LNCaP clone FGC (cell line): ENCODE results near the gene CSF3.
"Not testable (repeated sequence)": the region's sequence is repeated elsewhere in the genome, so short reads cannot be mapped to it uniquely, and the experiment has no call there.

ENCODE experiments used
- DNase-seq: peaks from one replicate; pipeline ENCODE4 v3.0.0-alpha.2; 2011; ENCODE audit warnings: low read depth
- H3K4me3 ChIP-seq: 2 replicates; pipeline ENCODE4 v1.5.1; 2011; ENCODE audit warnings: mild to moderate bottlenecking, low read depth, low read length, control low read depth
- TF ChIP-seq, protein P1 (sequence below): IDR thresholded peaks from 2 replicates; pipeline ENCODE4 v1.5.1; 2012; ENCODE audit warnings: mild to moderate bottlenecking; ENCODE audit not compliant: control insufficient read depth, insufficient read depth; ENCODE audit errors: extremely low read depth

Gene CSF3

DNA sequence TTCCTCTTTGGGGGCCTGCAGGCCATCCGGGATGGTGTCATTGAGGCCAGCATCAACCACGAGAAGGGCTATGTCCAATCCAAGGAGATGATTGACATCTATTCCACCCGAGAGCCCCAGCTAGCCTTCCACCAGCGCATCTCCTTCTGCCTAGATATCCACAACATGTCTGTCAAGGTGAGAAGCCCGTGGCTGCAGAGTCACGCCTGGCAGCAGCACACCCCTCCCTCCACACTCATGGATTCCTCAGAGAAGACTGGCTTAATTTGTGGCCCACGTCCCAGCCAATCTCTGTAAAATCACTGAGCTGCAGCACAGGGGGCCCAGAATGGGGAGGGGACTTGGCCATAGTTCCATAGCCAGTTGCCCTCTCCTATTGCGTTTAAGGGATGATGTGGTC, 19.1 kb upstream of the CSF3 start:
- no peak overlapping the region for H3K4me3 ChIP-seq
- no peak for DNase-seq
- TF ChIP-seq, protein P1, sequence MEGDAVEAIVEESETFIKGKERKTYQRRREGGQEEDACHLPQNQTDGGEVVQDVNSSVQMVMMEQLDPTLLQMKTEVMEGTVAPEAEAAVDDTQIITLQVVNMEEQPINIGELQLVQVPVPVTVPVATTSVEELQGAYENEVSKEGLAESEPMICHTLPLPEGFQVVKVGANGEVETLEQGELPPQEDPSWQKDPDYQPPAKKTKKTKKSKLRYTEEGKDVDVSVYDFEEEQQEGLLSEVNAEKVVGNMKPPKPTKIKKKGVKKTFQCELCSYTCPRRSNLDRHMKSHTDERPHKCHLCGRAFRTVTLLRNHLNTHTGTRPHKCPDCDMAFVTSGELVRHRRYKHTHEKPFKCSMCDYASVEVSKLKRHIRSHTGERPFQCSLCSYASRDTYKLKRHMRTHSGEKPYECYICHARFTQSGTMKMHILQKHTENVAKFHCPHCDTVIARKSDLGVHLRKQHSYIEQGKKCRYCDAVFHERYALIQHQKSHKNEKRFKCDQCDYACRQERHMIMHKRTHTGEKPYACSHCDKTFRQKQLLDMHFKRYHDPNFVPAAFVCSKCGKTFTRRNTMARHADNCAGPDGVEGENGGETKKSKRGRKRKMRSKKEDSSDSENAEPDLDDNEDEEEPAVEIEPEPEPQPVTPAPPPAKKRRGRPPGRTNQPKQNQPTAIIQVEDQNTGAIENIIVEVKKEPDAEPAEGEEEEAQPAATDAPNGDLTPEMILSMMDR = no peak

GRCh38 chr17:39996800-39997199, 18.4 kb upstream of the CSF3 start:
- DNase-seq = no peak
- TF ChIP-seq, protein P1 = no peak

GRCh38 chr17:39997543-39997942, 17.7 kb upstream of the CSF3 start:
- DNase-seq = no peak
- TF ChIP-seq, protein P1 = no peak
- no peak overlapping the region for H3K4me3 ChIP-seq

More at GRCh38 chr17:39996800-39997199, 18.4 kb upstream of the CSF3 start:
- no peak overlapping the region for H3K4me3 ChIP-seq

DNA sequence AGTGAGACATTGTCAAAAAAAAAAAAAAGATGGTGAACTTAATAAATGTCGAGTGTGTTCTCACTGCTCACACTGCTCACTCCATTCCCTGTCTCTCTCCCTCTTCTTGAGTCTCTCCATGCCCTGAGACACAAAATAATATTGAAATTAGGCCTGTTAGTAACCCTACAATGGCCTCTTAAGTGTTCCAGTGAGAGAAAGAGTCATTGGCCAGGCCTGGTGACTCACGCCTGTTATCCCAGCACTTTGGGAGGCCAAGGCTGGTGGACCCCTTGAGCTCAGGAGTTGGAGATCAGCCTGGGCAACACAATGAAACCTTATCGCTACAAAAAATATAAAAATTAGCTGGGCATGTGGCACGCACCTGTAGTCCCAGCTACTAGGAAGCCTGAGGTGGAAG, 16.2 kb upstream of the CSF3 start:
- H3K4me3 ChIP-seq = no peak overlapping the region
- no peak for DNase-seq
- TF ChIP-seq, protein P1 = no peak

- TF ChIP-seq, protein P1 = no peak
- H3K4me3 ChIP-seq = no peak overlapping the region
- no peak for DNase-seq
Observed at GRCh38 chr17:40000161-40000560, 15.1 kb upstream of the CSF3 start.

- not testable (repeated sequence) for DNase-seq, H3K4me3 ChIP-seq
Observed at GRCh38 chr17:40001335-40001734, 13.9 kb upstream of the CSF3 start.

GRCh38 chr17:40004072-40004471, 11.2 kb upstream of the CSF3 start:
- TF ChIP-seq, protein P1 = no peak
- no peak for DNase-seq
- H3K4me3 ChIP-seq = no peak overlapping the region
